SK-N-SH (cell line): Measurements from ENCODE around the gene ARV1. TPM values are rescaled to one million over a fixed set of nuclear protein-coding genes. Genes with fewer than 3 reads are reported as not detected.
A peak's percentile ranks its signal among the peaks of the same experiment; 100 is the strongest.

Experiments
- CTCF ChIA-PET: fragments of 300-600, 350-600 bp; formaldehyde crosslinking; extraction: SDS; loops from one replicate; lab custom pipeline; 2021; lab: Yijun Ruan, JAX
- POLR2A ChIA-PET: fragments of 350-600 bp; sonication (Branson Sonifier 250); formaldehyde crosslinking; extraction: SDS; loops from one replicate; lab custom pipeline; 2020; ENCODE audit warnings: antibody characterized with exemption, inconsistent platforms; lab: Yijun Ruan, JAX
- DNase-seq: peaks from one replicate; pipeline ENCODE4 v3.0.0; 2012
- H2AFZ ChIP-seq: fragments of 200-600 bp; sonication (generic); 2 replicates; pipeline ENCODE4 v1.8.1; 2016; ENCODE audit warnings: antibody characterized with exemption, mild to moderate bottlenecking, low read depth
- H3F3A ChIP-seq: fragments of 200-600 bp; sonication (generic); replicated peaks from 2 replicates; pipeline ENCODE3; 2016; ENCODE audit warnings: antibody characterized with exemption, mild to moderate bottlenecking; ENCODE audit not compliant: insufficient read depth
- H3K27ac ChIP-seq, 2 experiments: fragments of 200-500 bp in 1 of 2; fragments of 200-600 bp in 1 of 2; sonication (Bioruptor generic) in 1 of 2; sonication (generic), shearing (Covaris generic) in 1 of 2; 2 replicates each; pipeline versions ENCODE4 v1.5.1 to v1.6.1; 2014 to 2016; ENCODE audit warnings: low read depth in 2 of 2, inconsistent platforms in 1 of 2, low read length in 1 of 2, mild to moderate bottlenecking in 1 of 2, mixed read lengths in 1 of 2
- H3K27me3 ChIP-seq: fragments of 200-600 bp; sonication (generic), shearing (Covaris generic); 2 replicates; pipeline ENCODE4 v1.6.1; 2016; ENCODE audit warnings: mixed run types; ENCODE audit not compliant: insufficient read depth
- H3K36me3 ChIP-seq, 2 experiments: fragments of 200-500 bp in 1 of 2; fragments of 200-600 bp in 1 of 2; sonication (Bioruptor generic) in 1 of 2; sonication (generic) in 1 of 2; replicated peaks in 1 of 2; 2 replicates each; pipeline versions ENCODE3 to v1.5.1; 2014 to 2016; ENCODE audit warnings: low read length in 1 of 2, mild to moderate bottlenecking in 1 of 2; ENCODE audit not compliant: insufficient read depth in 2 of 2, control insufficient read depth in 1 of 2
- H3K4me1 ChIP-seq, 2 experiments: fragments of 200-500 bp in 1 of 2; fragments of 200-600 bp in 1 of 2; sonication (Bioruptor generic) in 1 of 2; sonication (generic), shearing (Covaris generic) in 1 of 2; 2 replicates each; pipeline versions ENCODE4 v1.5.1 to v1.6.1; 2014 to 2016; ENCODE audit warnings: low read depth in 1 of 2, low read length in 1 of 2, mixed run types in 1 of 2; ENCODE audit not compliant: insufficient read depth in 2 of 2, control insufficient read depth in 1 of 2
- H3K4me2 ChIP-seq: fragments of 200-600 bp; sonication (generic), shearing (Covaris generic); 2 replicates; pipeline ENCODE4 v1.6.1; 2017; ENCODE audit warnings: mixed run types
- H3K4me3 ChIP-seq, 2 experiments: fragments of 200-500 bp in 1 of 2; fragments of 200-600 bp in 1 of 2; sonication (Bioruptor generic) in 1 of 2; sonication (generic), shearing (Covaris generic) in 1 of 2; 2 replicates each; pipeline versions ENCODE4 v1.5.1 to v1.8.1; 2014 to 2016; ENCODE audit warnings: low read depth in 2 of 2, inconsistent platforms in 1 of 2, low read length in 1 of 2, mild to moderate bottlenecking in 1 of 2, mixed read lengths in 1 of 2, moderate library complexity in 1 of 2
- H3K79me2 ChIP-seq: fragments of 200-600 bp; sonication (generic); 2 replicates; pipeline ENCODE4 v1.8.1; 2017; ENCODE audit warnings: mild to moderate bottlenecking; ENCODE audit not compliant: insufficient read depth
- H3K9ac ChIP-seq: fragments of 200-600 bp; sonication (generic); 2 replicates; pipeline ENCODE4 v1.6.1; 2017; ENCODE audit warnings: mixed run types
- H3K9me2 ChIP-seq: fragments of 200-600 bp; sonication (generic); 2 replicates; pipeline ENCODE4 v1.6.1; 2017; ENCODE audit warnings: mixed run types
- H3K9me3 ChIP-seq: fragments of 200-600 bp; sonication (generic); 2 replicates; pipeline ENCODE4 v1.6.1; 2017; ENCODE audit warnings: mixed run types, mild to moderate bottlenecking, moderate library complexity
- H4K20me1 ChIP-seq: fragments of 200-600 bp; sonication (generic); 2 replicates; pipeline ENCODE4 v1.6.1; 2017; ENCODE audit warnings: mild to moderate bottlenecking, mixed run types; ENCODE audit not compliant: insufficient read depth
- CTCF ChIP-seq: fragments of 200-600 bp; sonication (generic); IDR thresholded peaks from 2 replicates; pipeline ENCODE4 v1.6.1; 2017; ENCODE audit warnings: antibody characterized with exemption, mild to moderate bottlenecking, moderate library complexity
- ELF1 ChIP-seq: IDR thresholded peaks from 2 replicates; pipeline ENCODE4 v1.4.0; 2012
- EP300 ChIP-seq, 2 experiments: IDR thresholded peaks; 2 replicates each; pipeline versions ENCODE4 v1.4.0 to v1.6.1; 2012; ENCODE audit warnings: borderline replicate concordance in 1 of 2, low read depth in 1 of 2, low read length in 1 of 2
- EZH2phosphoT487 ChIP-seq: fragments of 200-600 bp; sonication (generic); IDR thresholded peaks from 2 replicates; pipeline ENCODE4 v1.6.1; 2017; ENCODE audit warnings: low read depth, mixed run types, mild to moderate bottlenecking, antibody characterized with exemption, moderate library complexity, borderline replicate concordance
- FOSL2 ChIP-seq: IDR thresholded peaks from 2 replicates; pipeline ENCODE4 v1.4.0; 2012; ENCODE audit warnings: low read depth, mild to moderate bottlenecking, moderate library complexity, borderline replicate concordance
- FOXJ3 ChIP-seq: sonication (generic); formaldehyde crosslinking; IDR thresholded peaks from 2 replicates; pipeline ENCODE4 v1.5.1; 2020; ENCODE audit warnings: mild to moderate bottlenecking, missing genetic modification reagents
- GABPA ChIP-seq: IDR thresholded peaks from 2 replicates; pipeline ENCODE4 v1.4.0; 2012; ENCODE audit warnings: low read depth, mild to moderate bottlenecking
- JUND ChIP-seq: IDR thresholded peaks from 2 replicates; pipeline ENCODE4 v1.4.0; 2012
- MAX ChIP-seq: IDR thresholded peaks from 2 replicates; pipeline ENCODE4 v1.4.0; 2012; ENCODE audit warnings: low read depth
- NRF1 ChIP-seq: IDR thresholded peaks from 2 replicates; pipeline ENCODE4 v1.6.1; 2012; ENCODE audit warnings: low read depth, mild to moderate bottlenecking, low read length
- POLR2AphosphoS5 ChIP-seq: IDR thresholded peaks from 2 replicates; pipeline ENCODE4 v1.6.1; 2012; ENCODE audit warnings: low read depth, low read length
- RAD21 ChIP-seq: IDR thresholded peaks from 2 replicates; pipeline ENCODE4 v1.6.1; 2012; ENCODE audit warnings: mild to moderate bottlenecking, low read length
- RCOR1 ChIP-seq: fragments of 150-350 bp; IDR thresholded peaks from 2 replicates; pipeline ENCODE4 v1.6.1; 2017; ENCODE audit warnings: antibody characterized with exemption, low read length
- RXRA ChIP-seq: IDR thresholded peaks from 2 replicates; pipeline ENCODE4 v1.4.0; 2012; ENCODE audit warnings: low read depth, mild to moderate bottlenecking, borderline replicate concordance
- TAF1 ChIP-seq: IDR thresholded peaks from 2 replicates; pipeline ENCODE4 v1.6.1; 2012; ENCODE audit warnings: low read depth, mild to moderate bottlenecking, low read length, moderate library complexity, borderline replicate concordance
- TCF12 ChIP-seq: IDR thresholded peaks from 2 replicates; pipeline ENCODE4 v1.4.0; 2012
- TEAD4 ChIP-seq: IDR thresholded peaks from 2 replicates; pipeline ENCODE4 v1.4.0; 2012; ENCODE audit warnings: mild to moderate bottlenecking, borderline replicate concordance; ENCODE audit not compliant: insufficient read depth
- YY1 ChIP-seq: IDR thresholded peaks from 2 replicates; pipeline ENCODE4 v1.4.0; 2012; ENCODE audit warnings: low read depth, mild to moderate bottlenecking
- WGBS: methylation state at CpG from one replicate; pipeline ENCODE4 v1.1.6; 2017; ENCODE audit warnings: low lambda C conversion rate; 5-methylcytosine and 5-hydroxymethylcytosine counted together
- polyA plus RNA-seq, 3 experiments: library from polyadenylated mRNA; depleted of rRNA; stranded (reverse); fragments of >200 nt; gene quantifications; 2 replicates each; pipeline ENCODE4 v1.2.3, GENCODE V29; 2012
- TF ChIP-seq, protein P1 (sequence below): fragments of 150-350 bp; IDR thresholded peaks from 2 replicates; pipeline ENCODE4 v1.6.1; 2017; ENCODE audit warnings: antibody characterized with exemption, low read length, low read depth, borderline replicate concordance
- TF ChIP-seq, protein P2 (sequence below): IDR thresholded peaks from 2 replicates; pipeline ENCODE4; 2012

Gene ARV1
- polyA plus RNA-seq, 1 of the 3 experiments (the other 2 are of a cell fraction): 26.7 TPM

DNA sequence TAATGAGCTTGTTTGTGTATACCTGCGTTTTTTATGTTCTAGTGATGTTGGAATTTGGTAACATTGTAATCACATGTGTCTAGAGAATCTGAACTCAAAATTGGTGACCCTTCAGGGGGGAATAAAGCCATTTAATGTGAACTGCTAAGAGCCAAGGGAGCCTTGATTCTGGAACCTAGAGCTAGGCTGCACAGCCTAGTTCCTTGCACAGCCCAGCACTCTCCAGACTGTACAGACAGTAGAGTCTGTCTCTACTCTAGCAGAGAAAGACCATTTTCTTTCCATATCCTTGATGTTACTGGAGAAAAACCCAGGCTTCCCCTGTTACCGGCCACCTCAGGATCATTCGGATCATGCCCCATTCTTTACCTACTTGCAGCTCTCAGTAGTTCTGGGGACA is 8.6 kb downstream of the ARV1 start:
- TF ChIP-seq GABPA (no peak), RXRA (no peak), FOSL2 (no peak), TAF1 (no peak), TEAD4 (no peak), POLR2AphosphoS5 (no peak), CTCF (no peak), ELF1 (no peak), JUND (no peak)
- no peaks in the 10 kb centered on the region for H3K27me3 ChIP-seq
- DNase-seq: no peak
- H3K4me3 ChIP-seq: no peak overlapping the region
- peak overlapping the region; percentile 6 to 33; a peak in 2 of 4 replicates for H3K27ac ChIP-seq
- CTCF ChIA-PET: interaction anchor here (1.0 to 2.1 kb wide), 2 partner anchors 9 to 223 kb away, joined by 3 to 7 read pairs; partner anchors contain the start of genes ARV1 and TTC13
- H3K79me2 ChIP-seq: peaks cover 23% of the 10 kb centered on the region
- H3F3A ChIP-seq: peaks cover 5% of the 10 kb centered on the region
- no peak overlapping the region for H3K9ac ChIP-seq
- POLR2A ChIA-PET: no interaction called here
- H4K20me1 ChIP-seq: 0 out of 2 replicates have a peak, but pooled peaks cover 3% of the 10 kb centered on the region
- no peaks in the 10 kb centered on the region for H3K9me3 ChIP-seq
- peaks cover 20 to 38% of the 10 kb centered on the region in 2 experiments for H3K36me3 ChIP-seq
- H3K4me2 ChIP-seq: no peak overlapping the region; the same call in 1 of the 2 replicates
- H3K9me2 ChIP-seq: no peaks in the 10 kb centered on the region
- H3K4me1 ChIP-seq: peaks cover 0 to 4% of the 10 kb centered on the region in 2 experiments; a peak in 1 of 4 replicates
- 86% methylated on average over 3 of the region's 3 CpGs for WGBS
- H2AFZ ChIP-seq: peak overlapping the region; percentile 27; the same call in 1 of the 2 replicates

DNA sequence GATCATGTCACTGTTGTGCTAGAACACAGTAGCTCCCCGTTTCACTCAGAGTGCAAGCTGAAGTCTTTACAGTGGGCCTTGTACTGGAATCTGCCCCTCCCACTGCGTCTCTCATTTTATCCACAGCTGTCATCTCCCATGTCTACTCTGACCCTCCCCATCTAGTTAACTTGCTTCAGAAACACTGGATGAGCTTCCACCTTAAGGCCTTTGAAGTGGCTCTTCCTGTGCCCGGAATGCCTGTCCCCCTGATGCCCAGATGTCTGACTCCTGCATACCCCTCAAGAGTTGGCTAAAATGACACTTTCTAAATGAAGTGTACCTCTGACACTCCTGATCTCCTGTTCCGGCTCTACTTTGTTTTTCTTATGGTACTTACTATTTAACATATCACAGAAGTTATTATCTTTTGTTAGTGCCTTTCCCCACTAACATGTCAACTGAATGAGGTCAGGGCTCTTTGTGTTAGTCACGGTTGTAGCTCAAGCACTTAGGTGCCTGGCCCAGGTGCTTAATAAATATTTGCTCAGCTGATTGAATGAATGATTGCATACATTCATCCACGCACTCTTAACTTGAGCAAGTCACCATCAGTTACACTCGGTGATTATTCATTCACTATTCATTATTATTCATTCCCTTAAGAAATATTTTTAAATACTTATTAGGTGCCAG is 13.3 kb downstream of the ARV1 start:
- Histone ChIP-seq H3K9me2 (no peaks in the 10 kb centered on the region), H2AFZ (no peak overlapping the region), H3K9me3 (no peaks in the 10 kb centered on the region), H3K4me2 (no peak overlapping the region), H3F3A (no peaks in the 10 kb centered on the region), H3K27me3 (no peaks in the 10 kb centered on the region), H4K20me1 (no peaks in the 10 kb centered on the region), H3K9ac (no peak overlapping the region), H3K4me1 (peaks cover 0 to 4% of the 10 kb centered on the region in 2 experiments; a peak in 1 of 4 replicates), H3K36me3 (peaks cover 31 to 62% of the 10 kb centered on the region in 2 experiments), H3K4me3 (no peak overlapping the region), H3K79me2 (peaks cover 23% of the 10 kb centered on the region), H3K27ac (no peak overlapping the region)
- no peak for DNase-seq
- POLR2A ChIA-PET: no interaction called here
- WGBS: 85% methylated on average over 7 of the region's 7 CpGs
- CTCF ChIA-PET: interaction anchor here (0.6 kb wide), 1 partner anchor 1650 kb away, joined by 3 read pairs; no protein-coding TSS in a partner anchor
- TF ChIP-seq JUND (no peak), POLR2AphosphoS5 (no peak), FOXJ3 (CRISPR knock-in tag) (no peak), TAF1 (no peak), TCF12 (no peak), YY1 (no peak), TEAD4 (no peak), EZH2phosphoT487 (no peak), EP300 (IDR thresholded peaks at IDR 0.05; ENCODE audit: borderline replicate concordance in 1 of 2, low read depth in 1 of 2, low read length in 1 of 2) (no peak), NRF1 (no peak), MAX (no peak), RCOR1 (no peak), CTCF (no peak), RAD21 (no peak)
- TF ChIP-seq, protein P1, sequence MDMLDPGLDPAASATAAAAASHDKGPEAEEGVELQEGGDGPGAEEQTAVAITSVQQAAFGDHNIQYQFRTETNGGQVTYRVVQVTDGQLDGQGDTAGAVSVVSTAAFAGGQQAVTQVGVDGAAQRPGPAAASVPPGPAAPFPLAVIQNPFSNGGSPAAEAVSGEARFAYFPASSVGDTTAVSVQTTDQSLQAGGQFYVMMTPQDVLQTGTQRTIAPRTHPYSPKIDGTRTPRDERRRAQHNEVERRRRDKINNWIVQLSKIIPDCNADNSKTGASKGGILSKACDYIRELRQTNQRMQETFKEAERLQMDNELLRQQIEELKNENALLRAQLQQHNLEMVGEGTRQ: no peak
- TF ChIP-seq, protein P2, sequence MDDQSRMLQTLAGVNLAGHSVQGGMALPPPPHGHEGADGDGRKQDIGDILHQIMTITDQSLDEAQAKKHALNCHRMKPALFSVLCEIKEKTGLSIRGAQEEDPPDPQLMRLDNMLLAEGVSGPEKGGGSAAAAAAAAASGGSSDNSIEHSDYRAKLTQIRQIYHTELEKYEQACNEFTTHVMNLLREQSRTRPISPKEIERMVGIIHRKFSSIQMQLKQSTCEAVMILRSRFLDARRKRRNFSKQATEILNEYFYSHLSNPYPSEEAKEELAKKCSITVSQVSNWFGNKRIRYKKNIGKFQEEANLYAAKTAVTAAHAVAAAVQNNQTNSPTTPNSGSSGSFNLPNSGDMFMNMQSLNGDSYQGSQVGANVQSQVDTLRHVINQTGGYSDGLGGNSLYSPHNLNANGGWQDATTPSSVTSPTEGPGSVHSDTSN: no peak
